OCI-LY7 (cell line): ENCODE data around the gene KCNMA1.

ENCODE experiments used
- CTCF ChIP-seq: fragments of 200-600 bp; sonication (generic); conservative IDR thresholded peaks from 2 replicates; pipeline ENCODE4 v1.5.1; 2014; ENCODE audit warnings: mild to moderate bottlenecking, antibody characterized with exemption, low read length, moderate library complexity, mixed read lengths
- EZH2phosphoT487 ChIP-seq: fragments of 200-600 bp; sonication (generic); IDR thresholded peaks from 2 replicates; pipeline ENCODE4 v1.6.1; 2018; ENCODE audit warnings: low read depth, borderline replicate concordance, mild to moderate bottlenecking, mixed run types, antibody characterized with exemption, low read length, moderate library complexity, mixed read lengths

- TF ChIP-seq CTCF (no peak), EZH2phosphoT487 (no peak)
These were observed 336.3 kb downstream of the KCNMA1 start for GRCh38 chr10:77301305-77301730.
